Activated CD8-positive, alpha-beta T cell treated with anti-CD3 and anti-CD28 coated beads, Interleukin-2, amount 10 ng/mL, durations not matched to agents 7 days and 5 days (primary cell): ENCODE results near the gene SHQ1. TPM values are rescaled to one million over a fixed set of nuclear protein-coding genes. Genes with fewer than 3 reads are reported as not detected.

Source experiments
- total RNA-seq, 2 experiments: library from RNA; stranded (reverse); gene quantifications; one replicate each; pipeline ENCODE4 v1.2.3, GENCODE V29; 2021

Gene SHQ1
- total RNA-seq, 2 experiments from 2014 or later = 27.2 to 28.0 TPM

Other genes with a start within 250 kb of the SHQ1 start
- gene GXYLT2, start 39.6 kb upstream of the SHQ1 start, total RNA-seq = not detected
- gene PPP4R2, start 148.4 kb upstream of the SHQ1 start, total RNA-seq = 10 to 100 TPM; 80.0 to 80.9 TPM
- gene EBLN2, start 213.2 kb upstream of the SHQ1 start, total RNA-seq = 1 to 10 TPM; 5.3 to 5.9 TPM